Upper lobe of left lung (tissue), 6 donors: ENCODE data around the gene OXT. TPM values are rescaled to one million over a fixed set of nuclear protein-coding genes. Genes with fewer than 3 reads are reported as not detected.
A peak's percentile ranks its signal among the peaks of the same experiment; 100 is the strongest.

Experiments used
- ATAC-seq, 2 donors: fragments of 200-7000 bp; cut with Tn5 transposase; one replicate each; pipeline ENCODE4 v1.9.1; 2022; ENCODE audit warnings: mild to moderate bottlenecking in 2 of 2, moderate library complexity in 2 of 2; ENCODE audit not compliant: low FRiP score in 2 of 2
- DNase-seq, 2 donors: peaks; one replicate each; pipeline ENCODE4 v3.0.0-alpha.2; 2019 to 2020
- H3K27ac ChIP-seq, 4 donors: fragments of 200-600 bp; sonication (generic); one replicate each; pipeline ENCODE4 v1.5.1; 2016 to 2019
- H3K27me3 ChIP-seq, 4 donors: fragments of 200-600 bp; sonication (generic); one replicate each; pipeline ENCODE4 v1.5.1; 2017 to 2019
- H3K36me3 ChIP-seq, 4 donors: fragments of 200-600 bp; sonication (generic); one replicate each; pipeline ENCODE4 v1.5.1; 2016 to 2019
- H3K4me1 ChIP-seq, 4 donors: fragments of 200-600 bp; sonication (generic); one replicate each; pipeline ENCODE4 v1.5.1; 2018 to 2019
- H3K4me3 ChIP-seq, 4 donors: fragments of 200-600 bp; sonication (generic); one replicate each; pipeline ENCODE4 v1.5.1; 2017 to 2019; ENCODE audit warnings: mild to moderate bottlenecking in 2 of 4, moderate library complexity in 1 of 4
- H3K9me3 ChIP-seq, 4 donors: fragments of 200-600 bp; sonication (generic); one replicate each; pipeline ENCODE4 v1.5.1; 2018 to 2019
- EP300 ChIP-seq, 4 donors: sonication (generic); formaldehyde crosslinking; IDR thresholded peaks; one replicate each; pipeline ENCODE4 v1.5.1; 2017; ENCODE audit warnings: antibody characterized with exemption in 4 of 4, control low read depth in 2 of 4
- POLR2A ChIP-seq, 4 donors: fragments of 450-650 bp; IDR thresholded peaks; one replicate each; pipeline ENCODE4 v1.5.1; 2016 to 2017; ENCODE audit warnings: antibody characterized with exemption in 4 of 4, mild to moderate bottlenecking in 2 of 4
- POLR2AphosphoS5 ChIP-seq, 2 donors: sonication (generic); formaldehyde crosslinking; IDR thresholded peaks; one replicate each; pipeline ENCODE4 v1.5.1; 2017; ENCODE audit warnings: antibody characterized with exemption in 2 of 2
- WGBS, 2 donors: methylation state at CpG; one replicate each; pipeline ENCODE4 v1.1.5; 2017 to 2018; 5-methylcytosine and 5-hydroxymethylcytosine counted together
- total RNA-seq, 6 donors: library from RNA; depleted of rRNA in 4 of 6; stranded (reverse); fragments of >200 nt in 4 of 6; gene quantifications; one replicate each; pipeline versions ENCODE4 v1.1.0 to v1.2.1, GENCODE V29; 2016 to 2021
- TF ChIP-seq, protein P1 (sequence below), 6 experiments: fragments of 450-650 bp in 4 of 6; fragments of 200-600 bp in 2 of 6; sonication (generic) in 2 of 6; IDR thresholded peaks; one replicate each; pipeline ENCODE4 v1.5.1; 2016 to 2019; ENCODE audit warnings: antibody characterized with exemption in 6 of 6
- donor health status: DM: no; HTN: no; CAD: no; lungs with moderate emphysema.
- donor health status: DM: no; HTN: yes; CAD: no; lungs with severe emphysema.

OXT gene
- total RNA-seq, 6 donors from 2014 or later, result 2.7 TPM; not detected in 5

DNA sequence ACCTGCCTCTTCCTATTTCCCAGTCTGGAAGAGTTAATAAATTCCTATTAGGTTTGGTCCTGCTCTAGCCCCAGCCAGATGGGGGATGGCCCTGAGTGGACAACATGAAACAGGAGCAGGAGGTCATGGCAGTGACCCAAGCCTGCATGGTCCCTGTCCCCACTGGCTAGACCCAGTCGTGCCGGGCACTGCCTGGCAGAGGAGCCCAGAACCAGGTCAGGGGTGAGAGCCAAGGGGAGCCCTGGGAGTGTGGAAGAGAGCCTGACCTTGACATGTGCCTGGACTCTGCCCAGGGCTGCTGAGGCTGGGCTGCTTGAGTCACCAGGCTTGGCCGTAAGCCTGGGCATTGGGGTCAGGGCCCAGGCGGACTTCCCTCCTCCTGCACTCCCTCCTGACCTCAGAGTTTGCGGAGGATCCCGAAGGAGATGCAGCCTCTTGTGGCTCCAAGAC is 9.5 kb downstream of the OXT start:
- Histone ChIP-seq H3K4me1 (peaks cover 9 to 23% (median 15%) of the 10 kb centered on the region in 4 donors), H3K4me3 (no peak overlapping the region), H3K27ac (no peak overlapping the region), H3K36me3 (no peaks in the 10 kb centered on the region), H3K9me3 (no peaks in the 10 kb centered on the region), H3K27me3 (peaks cover 0 to 32% (median 17%) of the 10 kb centered on the region in 4 donors)
- TF ChIP-seq POLR2A (IDR thresholded peaks at IDR 0.05) (no peak), EP300 (IDR thresholded peaks at IDR 0.05) (no peak), POLR2AphosphoS5 (IDR thresholded peaks at IDR 0.05) (no peak)
- TF ChIP-seq, protein P1, sequence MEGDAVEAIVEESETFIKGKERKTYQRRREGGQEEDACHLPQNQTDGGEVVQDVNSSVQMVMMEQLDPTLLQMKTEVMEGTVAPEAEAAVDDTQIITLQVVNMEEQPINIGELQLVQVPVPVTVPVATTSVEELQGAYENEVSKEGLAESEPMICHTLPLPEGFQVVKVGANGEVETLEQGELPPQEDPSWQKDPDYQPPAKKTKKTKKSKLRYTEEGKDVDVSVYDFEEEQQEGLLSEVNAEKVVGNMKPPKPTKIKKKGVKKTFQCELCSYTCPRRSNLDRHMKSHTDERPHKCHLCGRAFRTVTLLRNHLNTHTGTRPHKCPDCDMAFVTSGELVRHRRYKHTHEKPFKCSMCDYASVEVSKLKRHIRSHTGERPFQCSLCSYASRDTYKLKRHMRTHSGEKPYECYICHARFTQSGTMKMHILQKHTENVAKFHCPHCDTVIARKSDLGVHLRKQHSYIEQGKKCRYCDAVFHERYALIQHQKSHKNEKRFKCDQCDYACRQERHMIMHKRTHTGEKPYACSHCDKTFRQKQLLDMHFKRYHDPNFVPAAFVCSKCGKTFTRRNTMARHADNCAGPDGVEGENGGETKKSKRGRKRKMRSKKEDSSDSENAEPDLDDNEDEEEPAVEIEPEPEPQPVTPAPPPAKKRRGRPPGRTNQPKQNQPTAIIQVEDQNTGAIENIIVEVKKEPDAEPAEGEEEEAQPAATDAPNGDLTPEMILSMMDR (IDR thresholded peaks at IDR 0.05), result no peak
- DNase-seq (peak; percentile 39 to 43), ATAC-seq (peak in 1 of 2 donors; percentile 77)
- 42 to 54% methylated on average over 4 to 6 of the region's 6 CpGs for WGBS, 2 donors

DNA sequence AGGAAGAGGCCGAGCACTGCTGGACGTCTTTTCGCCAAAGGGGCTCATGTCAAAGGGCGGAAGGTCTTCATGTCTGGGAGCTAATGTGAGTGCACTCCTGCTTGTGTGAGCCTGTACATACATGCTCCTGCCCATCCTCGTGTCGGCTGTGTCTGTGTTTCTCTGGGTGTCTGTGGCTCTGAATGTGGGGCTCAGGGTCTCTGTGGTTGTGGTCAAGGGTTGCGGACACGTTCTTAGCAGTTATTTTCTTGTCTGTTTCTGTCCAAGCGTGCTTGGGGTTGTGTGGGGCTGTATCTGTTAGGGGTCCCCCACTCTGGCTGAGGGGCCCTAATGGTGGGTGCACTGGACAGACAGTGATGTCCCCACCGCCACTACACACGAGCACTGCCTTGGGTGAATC is 10.2 kb downstream of the OXT start:
- Histone ChIP-seq H3K4me3 (no peak overlapping the region), H3K27me3 (peaks cover 0 to 32% (median 17%) of the 10 kb centered on the region in 4 donors), H3K4me1 (peaks cover 9 to 23% (median 15%) of the 10 kb centered on the region in 4 donors), H3K27ac (no peak overlapping the region), H3K9me3 (no peaks in the 10 kb centered on the region), H3K36me3 (no peaks in the 10 kb centered on the region)
- no peak for ATAC-seq
- 83 to 90% methylated on average over 10 to 11 of the region's 11 CpGs for WGBS, 2 donors
- TF ChIP-seq EP300 (IDR thresholded peaks at IDR 0.05), result no peak
- TF ChIP-seq POLR2AphosphoS5 (IDR thresholded peaks at IDR 0.05), result no peak
- TF ChIP-seq POLR2A (IDR thresholded peaks at IDR 0.05), result no peak
- TF ChIP-seq, protein P1 (IDR thresholded peaks at IDR 0.05), result no peak
- DNase-seq, result no peak

DNA sequence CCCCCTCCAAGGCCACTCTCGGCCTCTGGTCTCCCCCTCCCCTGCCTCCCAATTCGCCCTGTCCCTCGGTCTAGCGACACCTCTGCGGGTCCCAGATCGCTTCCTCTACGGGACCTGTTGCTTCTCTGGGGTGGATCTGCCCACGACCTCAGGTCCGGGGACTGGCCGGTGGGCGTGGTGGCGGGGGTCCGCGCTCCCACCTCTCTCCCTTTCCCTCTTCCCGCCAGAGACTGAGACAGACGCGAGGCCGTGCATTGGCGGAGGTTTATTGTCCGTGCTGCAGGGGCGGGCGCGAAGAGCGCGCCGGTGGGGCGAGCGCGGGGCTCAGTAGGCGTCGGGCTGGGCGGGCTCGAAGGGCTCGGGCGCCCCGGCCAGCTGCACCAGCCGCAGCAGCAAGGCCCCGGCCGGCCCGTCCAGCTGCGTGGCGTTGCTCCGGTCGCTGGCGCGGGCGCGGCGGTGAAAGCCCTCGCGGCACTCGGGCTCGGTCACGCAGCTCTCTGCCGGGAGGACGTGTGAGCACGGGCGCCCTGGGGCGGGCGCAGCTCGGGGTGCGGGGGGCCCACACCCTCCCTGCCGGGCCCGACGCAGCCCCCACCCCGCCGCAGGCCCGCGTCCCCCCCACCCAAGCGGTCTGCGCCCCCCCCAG is 11.0 kb downstream of the OXT start:
- Histone ChIP-seq H3K4me3 (peak overlapping the region in 3 of 4 donors; percentile 30 to 42 (median 40)), H3K4me1 (peaks cover 9 to 17% (median 13%) of the 10 kb centered on the region in 4 donors), H3K36me3 (no peaks in the 10 kb centered on the region), H3K27me3 (peaks cover 0 to 32% (median 17%) of the 10 kb centered on the region in 4 donors), H3K27ac (no peak overlapping the region), H3K9me3 (no peaks in the 10 kb centered on the region)
- ATAC-seq, result peak in 1 of 2 donors; percentile 53
- WGBS, 2 donors, result 9 to 21% methylated on average over 7 to 31 of the region's 71 CpGs
- DNase-seq, result peak in 1 of 2 donors; percentile 87
- TF ChIP-seq POLR2A (IDR thresholded peaks at IDR 0.05) (no peak), EP300 (IDR thresholded peaks at IDR 0.05) (no peak), POLR2AphosphoS5 (IDR thresholded peaks at IDR 0.05) (no peak)
- TF ChIP-seq, protein P1 (IDR thresholded peaks at IDR 0.05), result no peak

DNA sequence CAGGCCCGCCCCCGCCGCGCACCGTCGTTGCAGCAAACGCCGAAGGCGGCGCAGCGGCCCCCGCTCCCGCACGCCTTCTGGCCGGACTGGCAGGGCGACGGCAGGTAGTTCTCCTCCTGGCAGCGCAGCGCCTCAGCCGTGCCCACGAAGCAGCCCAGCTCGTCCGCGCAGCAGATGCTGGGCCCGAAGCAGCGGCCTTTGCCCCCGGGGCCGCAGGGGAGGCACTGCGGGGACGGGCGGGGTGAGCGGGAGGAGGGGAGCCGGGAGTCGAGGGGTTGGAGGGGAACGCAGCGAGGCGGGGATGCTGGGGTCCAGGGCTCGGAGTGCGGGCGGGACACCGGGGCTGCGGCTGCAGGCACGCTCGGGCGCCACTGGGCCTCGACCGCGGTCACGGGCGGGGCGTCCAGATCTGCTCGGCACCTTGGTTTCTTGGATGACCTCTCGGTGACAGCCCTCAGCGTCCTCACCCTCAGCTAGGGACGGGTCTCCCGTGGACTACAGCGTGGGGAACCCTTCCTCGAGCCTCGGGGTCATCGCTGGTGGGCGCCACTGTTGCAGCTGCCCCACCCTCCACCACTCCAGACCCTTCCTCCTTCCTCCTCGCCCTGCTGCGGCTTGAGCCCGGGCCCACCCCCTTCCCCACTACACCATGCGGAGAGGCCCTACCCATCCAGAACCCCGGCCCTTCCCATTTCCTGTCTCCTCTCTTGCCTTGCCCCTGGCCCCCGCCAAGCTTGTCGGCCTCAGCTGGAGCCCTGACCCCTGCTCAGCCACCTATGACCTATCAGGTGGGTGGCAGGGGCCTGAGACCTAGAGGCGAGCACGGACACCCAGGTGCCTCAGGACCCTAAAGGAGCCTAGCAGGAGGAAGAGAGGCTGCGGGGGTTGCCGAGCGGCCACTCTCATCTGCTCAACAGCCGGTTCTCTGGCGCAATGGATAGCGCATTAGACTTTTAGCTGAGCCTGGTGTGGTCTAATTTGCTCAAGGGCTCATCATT is 11.8 kb downstream of the OXT start:
- TF ChIP-seq EP300 (IDR thresholded peaks at IDR 0.05) (no peak), POLR2AphosphoS5 (IDR thresholded peaks at IDR 0.05) (no peak), POLR2A (IDR thresholded peaks at IDR 0.05) (no peak)
- TF ChIP-seq, protein P1 (IDR thresholded peaks at IDR 0.05), result no peak
- Histone ChIP-seq H3K9me3 (no peaks in the 10 kb centered on the region), H3K27me3 (peaks cover 0 to 32% (median 17%) of the 10 kb centered on the region in 4 donors), H3K4me3 (peak overlapping the region in 3 of 4 donors; percentile 30 to 42 (median 40)), H3K36me3 (no peaks in the 10 kb centered on the region), H3K4me1 (peaks cover 9 to 17% (median 13%) of the 10 kb centered on the region in 4 donors), H3K27ac (no peak overlapping the region)
- ATAC-seq (no peak), DNase-seq (peak in 1 of 2 donors; percentile 86)
- 19 to 23% methylated on average over 29 to 33 of the region's 76 CpGs for WGBS, 2 donors
